Measurements from ENCODE around the gene C20orf141.

C20orf141 gene

DNA sequence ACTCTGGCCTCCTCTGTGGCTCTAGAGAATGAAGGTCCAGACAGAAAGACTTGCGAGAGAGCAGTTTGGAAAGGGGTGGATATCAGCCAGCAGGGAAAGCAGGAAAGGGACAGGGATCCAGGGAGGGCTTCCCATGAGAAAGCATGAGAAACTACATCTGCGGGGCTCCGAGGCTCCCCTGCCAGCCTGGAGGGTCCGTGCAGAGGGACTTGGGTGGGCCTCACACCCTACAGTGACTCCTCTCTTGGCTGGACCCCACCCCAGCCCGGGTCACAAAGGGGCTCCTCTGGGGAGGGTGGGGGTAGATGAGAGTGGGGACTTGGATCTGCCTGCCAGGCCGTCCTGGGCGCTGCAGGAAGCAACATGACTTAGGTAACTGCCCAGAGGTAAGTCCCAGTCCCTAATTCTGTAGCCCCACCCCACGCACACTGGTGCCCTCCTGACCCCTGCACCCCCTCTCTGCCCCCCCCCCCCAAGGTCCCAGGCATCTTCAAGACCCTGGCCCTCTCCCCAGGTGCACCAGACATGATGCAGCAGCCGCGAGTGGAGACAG is 1.3 kb downstream of the C20orf141 start, which contains the start of gene TMEM239:
TSS of gene TMEM239 (plus strand) at position 335 of the 553 bp plus-strand sequence. CDS start at position 526, 191 bp downstream.
- no peaks in the 10 kb centered on the region for H3K9me2 ChIP-seq (ENCODE audit: low read depth, low read length)
- H3K4me1 ChIP-seq (ENCODE audit: insufficient read depth, low read length, severe bottlenecking), result no peaks in the 10 kb centered on the region
- no peaks in the 10 kb centered on the region for H3K9me3 ChIP-seq (ENCODE audit: low read length)
- no peaks in the 10 kb centered on the region for H3K36me3 ChIP-seq (ENCODE audit: insufficient read depth, low read length)
- H3K79me2 ChIP-seq (ENCODE audit: insufficient read depth, low read length), result no peaks in the 10 kb centered on the region
- H3K27me3 ChIP-seq (ENCODE audit: insufficient read depth, low read length), result 0 out of 2 replicates have a peak, but pooled peaks cover 4% of the 10 kb centered on the region
- no peak within 1 kb of the TSS for H3K4me2 ChIP-seq (ENCODE audit: low read length)
- H3K9ac ChIP-seq (ENCODE audit: low read length), result no peak within 1 kb of the TSS
- TF ChIP-seq, protein P1, sequence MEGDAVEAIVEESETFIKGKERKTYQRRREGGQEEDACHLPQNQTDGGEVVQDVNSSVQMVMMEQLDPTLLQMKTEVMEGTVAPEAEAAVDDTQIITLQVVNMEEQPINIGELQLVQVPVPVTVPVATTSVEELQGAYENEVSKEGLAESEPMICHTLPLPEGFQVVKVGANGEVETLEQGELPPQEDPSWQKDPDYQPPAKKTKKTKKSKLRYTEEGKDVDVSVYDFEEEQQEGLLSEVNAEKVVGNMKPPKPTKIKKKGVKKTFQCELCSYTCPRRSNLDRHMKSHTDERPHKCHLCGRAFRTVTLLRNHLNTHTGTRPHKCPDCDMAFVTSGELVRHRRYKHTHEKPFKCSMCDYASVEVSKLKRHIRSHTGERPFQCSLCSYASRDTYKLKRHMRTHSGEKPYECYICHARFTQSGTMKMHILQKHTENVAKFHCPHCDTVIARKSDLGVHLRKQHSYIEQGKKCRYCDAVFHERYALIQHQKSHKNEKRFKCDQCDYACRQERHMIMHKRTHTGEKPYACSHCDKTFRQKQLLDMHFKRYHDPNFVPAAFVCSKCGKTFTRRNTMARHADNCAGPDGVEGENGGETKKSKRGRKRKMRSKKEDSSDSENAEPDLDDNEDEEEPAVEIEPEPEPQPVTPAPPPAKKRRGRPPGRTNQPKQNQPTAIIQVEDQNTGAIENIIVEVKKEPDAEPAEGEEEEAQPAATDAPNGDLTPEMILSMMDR (IDR thresholded peaks at IDR 0.05; ENCODE audit: low read length), result no peak
- TF ChIP-seq EZH2 (IDR thresholded peaks at IDR 0.05; ENCODE audit: borderline replicate concordance, low read length), result no peak
- no peak within 1 kb of the TSS for H2AFZ ChIP-seq (ENCODE audit: low read length)
- no peaks in the 10 kb centered on the region for H3F3A ChIP-seq (ENCODE audit: insufficient read depth, low read length)
- H3K27ac ChIP-seq (ENCODE audit: low read depth, low read length, poor library complexity, severe bottlenecking), result no peak within 1 kb of the TSS
- no peak within 1 kb of the TSS for H3K4me3 ChIP-seq (ENCODE audit: low read depth, low read length, poor library complexity, severe bottlenecking)
- no peaks in the 10 kb centered on the region for H4K20me1 ChIP-seq (ENCODE audit: insufficient read depth, low read length)

DNA sequence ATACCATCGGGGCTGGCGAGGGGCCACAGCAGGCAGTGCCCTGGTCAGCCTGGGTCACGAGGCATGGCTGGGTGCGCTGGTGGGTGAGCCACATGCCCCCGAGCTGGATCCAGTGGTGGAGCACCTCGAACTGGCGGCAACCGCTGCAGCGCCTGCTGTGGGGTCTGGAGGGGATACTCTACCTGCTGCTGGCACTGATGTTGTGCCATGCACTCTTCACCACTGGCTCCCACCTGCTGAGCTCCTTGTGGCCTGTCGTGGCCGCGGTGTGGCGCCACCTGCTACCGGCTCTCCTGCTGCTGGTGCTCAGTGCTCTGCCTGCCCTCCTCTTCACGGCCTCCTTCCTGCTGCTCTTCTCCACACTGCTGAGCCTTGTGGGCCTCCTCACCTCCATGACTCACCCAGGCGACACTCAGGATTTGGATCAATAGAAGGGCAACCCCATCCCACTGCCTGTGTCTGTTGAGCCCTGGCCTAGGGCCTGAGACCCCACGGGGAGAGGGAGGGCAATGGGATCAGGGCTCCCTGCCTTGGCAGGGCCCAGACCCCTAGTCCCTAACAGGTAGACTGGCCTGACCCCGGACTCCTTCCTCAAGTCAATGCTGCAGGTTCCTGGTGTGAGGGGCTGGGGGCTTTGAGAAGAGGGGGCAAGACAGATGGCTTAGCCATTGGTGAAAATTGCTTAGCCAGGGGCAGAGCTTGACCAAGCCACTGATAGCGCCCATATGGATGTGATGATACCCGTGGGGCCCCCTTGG is 2.0 kb downstream of the C20orf141 start:
- Histone ChIP-seq H3K4me3 (ENCODE audit: low read depth, low read length, poor library complexity, severe bottlenecking) (no peak overlapping the region), H3K79me2 (ENCODE audit: insufficient read depth, low read length) (no peaks in the 10 kb centered on the region), H2AFZ (ENCODE audit: low read length) (no peak overlapping the region), H3K36me3 (ENCODE audit: insufficient read depth, low read length) (no peaks in the 10 kb centered on the region), H3K9me3 (ENCODE audit: low read length) (no peaks in the 10 kb centered on the region), H3K4me1 (ENCODE audit: insufficient read depth, low read length, severe bottlenecking) (no peaks in the 10 kb centered on the region), H3K4me2 (ENCODE audit: low read length) (no peak overlapping the region), H3F3A (ENCODE audit: insufficient read depth, low read length) (no peaks in the 10 kb centered on the region), H4K20me1 (ENCODE audit: insufficient read depth, low read length) (no peaks in the 10 kb centered on the region), H3K27ac (ENCODE audit: low read depth, low read length, poor library complexity, severe bottlenecking) (no peak overlapping the region), H3K27me3 (ENCODE audit: insufficient read depth, low read length) (0 out of 2 replicates have a peak, but pooled peaks cover 4% of the 10 kb centered on the region), H3K9me2 (ENCODE audit: low read depth, low read length) (no peaks in the 10 kb centered on the region), H3K9ac (ENCODE audit: low read length) (no peak overlapping the region)
- TF ChIP-seq, protein P1 (IDR thresholded peaks at IDR 0.05; ENCODE audit: low read length), result peak; percentile 51
- TF ChIP-seq EZH2 (IDR thresholded peaks at IDR 0.05; ENCODE audit: borderline replicate concordance, low read length), result no peak

DNA sequence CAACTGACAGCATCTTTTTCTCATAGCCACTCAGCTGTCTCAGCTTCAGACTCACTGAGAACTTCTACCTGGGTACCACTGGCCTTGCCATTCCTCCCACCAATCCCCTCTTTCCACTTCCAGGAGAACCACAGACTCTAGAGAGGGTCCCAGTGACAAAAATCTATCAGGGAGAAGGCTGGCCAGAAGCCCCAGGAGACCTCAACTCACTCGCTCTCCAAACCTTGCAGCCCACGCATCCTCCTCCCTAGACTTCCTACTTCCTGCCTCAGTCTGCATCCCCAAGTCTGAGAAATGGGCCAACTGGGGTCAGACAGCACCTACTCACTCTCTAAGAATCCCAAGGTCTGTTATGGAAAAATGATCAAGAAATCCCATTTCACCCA is 2.5 kb downstream of the C20orf141 start:
- 0 out of 2 replicates have a peak, but pooled peaks cover 4% of the 10 kb centered on the region for H3K27me3 ChIP-seq (ENCODE audit: insufficient read depth, low read length)
- no peak overlapping the region for H3K9ac ChIP-seq (ENCODE audit: low read length)
- no peaks in the 10 kb centered on the region for H3K4me1 ChIP-seq (ENCODE audit: insufficient read depth, low read length, severe bottlenecking)
- TF ChIP-seq, protein P1 (IDR thresholded peaks at IDR 0.05; ENCODE audit: low read length), result no peak
- TF ChIP-seq EZH2 (IDR thresholded peaks at IDR 0.05; ENCODE audit: borderline replicate concordance, low read length), result no peak
- no peak overlapping the region for H3K4me2 ChIP-seq (ENCODE audit: low read length)
- no peaks in the 10 kb centered on the region for H3K36me3 ChIP-seq (ENCODE audit: insufficient read depth, low read length)
- H3F3A ChIP-seq (ENCODE audit: insufficient read depth, low read length), result no peaks in the 10 kb centered on the region
- H3K27ac ChIP-seq (ENCODE audit: low read depth, low read length, poor library complexity, severe bottlenecking), result no peak overlapping the region
- no peaks in the 10 kb centered on the region for H4K20me1 ChIP-seq (ENCODE audit: insufficient read depth, low read length)
- no peaks in the 10 kb centered on the region for H3K79me2 ChIP-seq (ENCODE audit: insufficient read depth, low read length)
- H3K9me3 ChIP-seq (ENCODE audit: low read length), result no peaks in the 10 kb centered on the region
- H3K4me3 ChIP-seq (ENCODE audit: low read depth, low read length, poor library complexity, severe bottlenecking), result no peak overlapping the region
- H3K9me2 ChIP-seq (ENCODE audit: low read depth, low read length), result no peaks in the 10 kb centered on the region
- no peak overlapping the region for H2AFZ ChIP-seq (ENCODE audit: low read length)
